ENCODE data around the gene TTC19. TPM values are rescaled to one million over a fixed set of nuclear protein-coding genes. Genes with fewer than 3 reads are reported as not detected.

TTC19 gene
- total and polyA plus RNA-seq, 2 experiments from 2014 or later: 30.3 to 93.5 TPM

DNA sequence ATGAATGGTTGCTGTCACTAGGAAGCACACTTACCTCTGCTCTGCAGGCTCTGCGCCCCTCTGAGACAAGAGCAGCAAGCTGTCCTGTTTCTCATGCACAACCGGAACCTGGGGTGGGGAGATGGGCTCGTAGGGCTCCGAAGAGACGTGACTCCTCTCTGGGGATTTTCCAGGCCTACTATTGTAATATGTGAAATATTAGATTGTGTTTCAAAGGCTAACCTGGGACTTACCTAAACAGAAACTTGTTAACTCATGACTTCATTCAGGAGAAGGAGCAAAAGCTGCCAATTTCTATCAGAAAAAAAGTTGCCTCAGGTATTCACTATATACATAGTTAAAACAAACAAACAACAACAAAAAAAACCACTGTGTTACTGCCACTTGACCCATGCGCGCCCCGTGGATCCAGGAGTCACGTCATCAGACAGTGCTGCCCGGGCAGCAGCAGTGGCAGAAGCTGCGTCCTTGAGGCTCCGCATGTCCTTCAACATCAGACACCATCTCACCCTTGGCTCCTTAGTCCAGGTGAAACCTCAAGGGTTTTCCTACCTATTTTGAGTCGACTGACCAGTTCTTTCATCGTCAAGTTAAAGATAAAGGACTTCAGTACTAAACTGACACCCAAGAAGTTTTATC lies 49.3 kb downstream of the TTC19 start (continued):
- TF ChIP-seq, protein P1, sequence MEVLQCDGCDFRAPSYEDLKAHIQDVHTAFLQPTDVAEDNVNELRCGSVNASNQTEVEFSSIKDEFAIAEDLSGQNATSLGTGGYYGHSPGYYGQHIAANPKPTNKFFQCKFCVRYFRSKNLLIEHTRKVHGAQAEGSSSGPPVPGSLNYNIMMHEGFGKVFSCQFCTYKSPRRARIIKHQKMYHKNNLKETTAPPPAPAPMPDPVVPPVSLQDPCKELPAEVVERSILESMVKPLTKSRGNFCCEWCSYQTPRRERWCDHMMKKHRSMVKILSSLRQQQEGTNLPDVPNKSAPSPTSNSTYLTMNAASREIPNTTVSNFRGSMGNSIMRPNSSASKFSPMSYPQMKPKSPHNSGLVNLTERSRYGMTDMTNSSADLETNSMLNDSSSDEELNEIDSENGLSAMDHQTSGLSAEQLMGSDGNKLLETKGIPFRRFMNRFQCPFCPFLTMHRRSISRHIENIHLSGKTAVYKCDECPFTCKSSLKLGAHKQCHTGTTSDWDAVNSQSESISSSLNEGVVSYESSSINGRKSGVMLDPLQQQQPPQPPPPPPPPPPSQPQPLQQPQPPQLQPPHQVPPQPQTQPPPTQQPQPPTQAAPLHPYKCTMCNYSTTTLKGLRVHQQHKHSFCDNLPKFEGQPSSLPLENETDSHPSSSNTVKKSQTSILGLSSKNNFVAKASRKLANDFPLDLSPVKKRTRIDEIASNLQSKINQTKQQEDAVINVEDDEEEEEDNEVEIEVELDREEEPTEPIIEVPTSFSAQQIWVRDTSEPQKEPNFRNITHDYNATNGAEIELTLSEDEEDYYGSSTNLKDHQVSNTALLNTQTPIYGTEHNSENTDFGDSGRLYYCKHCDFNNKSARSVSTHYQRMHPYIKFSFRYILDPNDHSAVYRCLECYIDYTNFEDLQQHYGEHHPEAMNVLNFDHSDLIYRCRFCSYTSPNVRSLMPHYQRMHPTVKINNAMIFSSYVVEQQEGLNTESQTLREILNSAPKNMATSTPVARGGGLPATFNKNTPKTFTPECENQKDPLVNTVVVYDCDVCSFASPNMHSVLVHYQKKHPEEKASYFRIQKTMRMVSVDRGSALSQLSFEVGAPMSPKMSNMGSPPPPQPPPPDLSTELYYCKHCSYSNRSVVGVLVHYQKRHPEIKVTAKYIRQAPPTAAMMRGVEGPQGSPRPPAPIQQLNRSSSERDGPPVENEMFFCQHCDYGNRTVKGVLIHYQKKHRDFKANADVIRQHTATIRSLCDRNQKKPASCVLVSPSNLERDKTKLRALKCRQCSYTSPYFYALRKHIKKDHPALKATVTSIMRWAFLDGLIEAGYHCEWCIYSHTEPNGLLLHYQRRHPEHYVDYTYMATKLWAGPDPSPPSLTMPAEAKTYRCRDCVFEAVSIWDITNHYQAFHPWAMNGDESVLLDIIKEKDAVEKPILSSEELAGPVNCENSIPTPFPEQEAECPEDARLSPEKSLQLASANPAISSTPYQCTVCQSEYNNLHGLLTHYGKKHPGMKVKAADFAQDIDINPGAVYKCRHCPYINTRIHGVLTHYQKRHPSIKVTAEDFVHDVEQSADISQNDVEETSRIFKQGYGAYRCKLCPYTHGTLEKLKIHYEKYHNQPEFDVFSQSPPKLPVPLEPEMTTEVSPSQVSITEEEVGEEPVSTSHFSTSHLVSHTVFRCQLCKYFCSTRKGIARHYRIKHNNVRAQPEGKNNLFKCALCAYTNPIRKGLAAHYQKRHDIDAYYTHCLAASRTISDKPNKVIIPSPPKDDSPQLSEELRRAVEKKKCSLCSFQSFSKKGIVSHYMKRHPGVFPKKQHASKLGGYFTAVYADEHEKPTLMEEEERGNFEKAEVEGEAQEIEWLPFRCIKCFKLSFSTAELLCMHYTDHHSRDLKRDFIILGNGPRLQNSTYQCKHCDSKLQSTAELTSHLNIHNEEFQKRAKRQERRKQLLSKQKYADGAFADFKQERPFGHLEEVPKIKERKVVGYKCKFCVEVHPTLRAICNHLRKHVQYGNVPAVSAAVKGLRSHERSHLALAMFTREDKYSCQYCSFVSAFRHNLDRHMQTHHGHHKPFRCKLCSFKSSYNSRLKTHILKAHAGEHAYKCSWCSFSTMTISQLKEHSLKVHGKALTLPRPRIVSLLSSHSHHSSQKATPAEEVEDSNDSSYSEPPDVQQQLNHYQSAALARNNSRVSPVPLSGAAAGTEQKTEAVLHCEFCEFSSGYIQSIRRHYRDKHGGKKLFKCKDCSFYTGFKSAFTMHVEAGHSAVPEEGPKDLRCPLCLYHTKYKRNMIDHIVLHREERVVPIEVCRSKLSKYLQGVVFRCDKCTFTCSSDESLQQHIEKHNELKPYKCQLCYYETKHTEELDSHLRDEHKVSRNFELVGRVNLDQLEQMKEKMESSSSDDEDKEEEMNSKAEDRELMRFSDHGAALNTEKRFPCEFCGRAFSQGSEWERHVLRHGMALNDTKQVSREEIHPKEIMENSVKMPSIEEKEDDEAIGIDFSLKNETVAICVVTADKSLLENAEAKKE (CRISPR knock-in tag; IDR thresholded peaks at IDR 0.05): no peak
- TF ChIP-seq, protein P2, sequence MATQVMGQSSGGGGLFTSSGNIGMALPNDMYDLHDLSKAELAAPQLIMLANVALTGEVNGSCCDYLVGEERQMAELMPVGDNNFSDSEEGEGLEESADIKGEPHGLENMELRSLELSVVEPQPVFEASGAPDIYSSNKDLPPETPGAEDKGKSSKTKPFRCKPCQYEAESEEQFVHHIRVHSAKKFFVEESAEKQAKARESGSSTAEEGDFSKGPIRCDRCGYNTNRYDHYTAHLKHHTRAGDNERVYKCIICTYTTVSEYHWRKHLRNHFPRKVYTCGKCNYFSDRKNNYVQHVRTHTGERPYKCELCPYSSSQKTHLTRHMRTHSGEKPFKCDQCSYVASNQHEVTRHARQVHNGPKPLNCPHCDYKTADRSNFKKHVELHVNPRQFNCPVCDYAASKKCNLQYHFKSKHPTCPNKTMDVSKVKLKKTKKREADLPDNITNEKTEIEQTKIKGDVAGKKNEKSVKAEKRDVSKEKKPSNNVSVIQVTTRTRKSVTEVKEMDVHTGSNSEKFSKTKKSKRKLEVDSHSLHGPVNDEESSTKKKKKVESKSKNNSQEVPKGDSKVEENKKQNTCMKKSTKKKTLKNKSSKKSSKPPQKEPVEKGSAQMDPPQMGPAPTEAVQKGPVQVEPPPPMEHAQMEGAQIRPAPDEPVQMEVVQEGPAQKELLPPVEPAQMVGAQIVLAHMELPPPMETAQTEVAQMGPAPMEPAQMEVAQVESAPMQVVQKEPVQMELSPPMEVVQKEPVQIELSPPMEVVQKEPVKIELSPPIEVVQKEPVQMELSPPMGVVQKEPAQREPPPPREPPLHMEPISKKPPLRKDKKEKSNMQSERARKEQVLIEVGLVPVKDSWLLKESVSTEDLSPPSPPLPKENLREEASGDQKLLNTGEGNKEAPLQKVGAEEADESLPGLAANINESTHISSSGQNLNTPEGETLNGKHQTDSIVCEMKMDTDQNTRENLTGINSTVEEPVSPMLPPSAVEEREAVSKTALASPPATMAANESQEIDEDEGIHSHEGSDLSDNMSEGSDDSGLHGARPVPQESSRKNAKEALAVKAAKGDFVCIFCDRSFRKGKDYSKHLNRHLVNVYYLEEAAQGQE (IDR thresholded peaks at IDR 0.05; ENCODE audit: unreplicated experiment): no peak

DNA sequence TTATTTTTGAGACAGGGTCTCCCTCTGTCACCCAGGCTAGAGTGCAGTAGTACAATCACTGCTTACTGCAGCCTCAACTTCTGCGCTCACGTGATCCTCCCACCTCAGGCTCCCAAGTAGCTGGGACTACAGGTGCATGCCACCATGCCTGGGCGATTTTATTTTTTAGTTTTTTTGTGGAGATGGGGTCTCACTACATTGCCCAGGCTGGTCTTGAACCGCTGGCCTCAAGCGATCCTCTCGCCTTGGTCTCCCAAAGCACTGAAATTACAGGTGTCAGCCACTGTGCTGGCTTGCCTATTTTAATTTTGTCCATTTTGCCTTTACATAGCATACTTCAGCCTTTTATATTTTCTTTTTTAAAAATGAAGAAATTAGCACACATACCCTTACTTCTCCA lies 51.2 kb downstream of the TTC19 start:
- Mint-ChIP-seq H3K9me3 (no peaks in the 10 kb centered on the region; the same call in 1 of the 3 replicates), H3K36me3 (ENCODE audit: low read depth) (peaks cover 46% of the 10 kb centered on the region)
- H3K36me3 ChIP-seq (ENCODE audit: insufficient read depth): peaks cover 14% of the 10 kb centered on the region
- TF ChIP-seq, protein P1 (CRISPR knock-in tag; IDR thresholded peaks at IDR 0.05): no peak
- TF ChIP-seq ZNF331 (CRISPR knock-in tag; IDR thresholded peaks at IDR 0.05; ENCODE audit: low read depth): no peak
- TF ChIP-seq ZNF114 (CRISPR knock-in tag; IDR thresholded peaks at IDR 0.05): no peak
- no peak for TF ChIP-seq NANOG (IDR thresholded peaks at IDR 0.05; ENCODE audit: borderline replicate concordance)

More for the DNA sequence above, 51.2 kb downstream of the TTC19 start:
- no peaks in the 10 kb centered on the region for H3K27me3 Mint-ChIP-seq (ENCODE audit: insufficient read depth, low read depth, poor library complexity)
- Histone ChIP-seq H2AFZ (no peak overlapping the region), H3K4me2 (no peak overlapping the region), H3F3A (replicated peaks; ENCODE audit: low read depth) (no peaks in the 10 kb centered on the region; the same call in 1 of the 2 replicates), H3K27me3 (ENCODE audit: insufficient read depth) (no peaks in the 10 kb centered on the region), H3K9me2 (ENCODE audit: insufficient read depth) (no peaks in the 10 kb centered on the region), H3K4me1 (ENCODE audit: insufficient read depth) (no peaks in the 10 kb centered on the region), H3K79me2 (replicated peaks; ENCODE audit: insufficient read depth) (peaks cover 26% of the 10 kb centered on the region), H3K27ac (ENCODE audit: low read depth) (no peak overlapping the region), H4K20me1 (replicated peaks; ENCODE audit: insufficient read depth) (peaks cover 12% of the 10 kb centered on the region), H3K4me3 (no peak overlapping the region)
- no peak overlapping the region for H3K4me3 Mint-ChIP-seq
- no peaks in the 10 kb centered on the region for H3K4me1 Mint-ChIP-seq
- no peak overlapping the region for H3K27ac Mint-ChIP-seq
- ATAC-seq: no peak
- no peak for DNase-seq (ENCODE audit: low spot score)
